GM12878 (cell line): ENCODE results near the gene SLC29A2. TPM values are rescaled to one million over a fixed set of nuclear protein-coding genes. Genes with fewer than 3 reads are reported as not detected.

Experiments
- CBFB ChIP-seq: IDR thresholded peaks from 2 replicates; pipeline ENCODE4 v1.6.1; 2016; ENCODE audit warnings: antibody characterized with exemption, low read depth
- CHD1 ChIP-seq: IDR thresholded peaks from 2 replicates; pipeline ENCODE4 v1.6.1; 2012; ENCODE audit warnings: low read depth, low read length, improper control_type of control experiment
- CHD4 ChIP-seq: fragments of 200-600 bp; sonication (generic); IDR thresholded peaks from 2 replicates; pipeline ENCODE4 v1.6.1; 2016; ENCODE audit warnings: mild to moderate bottlenecking
- DPF2 ChIP-seq: fragments of 450-650 bp; IDR thresholded peaks from 2 replicates; pipeline ENCODE4 v1.6.1; 2017; ENCODE audit warnings: mild to moderate bottlenecking
- E4F1 ChIP-seq: fragments of 450-650 bp; IDR thresholded peaks from 2 replicates; pipeline ENCODE4 v1.6.1; 2018; ENCODE audit warnings: borderline replicate concordance, mild to moderate bottlenecking; ENCODE audit not compliant: partially characterized antibody
- EZH2 ChIP-seq: IDR thresholded peaks from 2 replicates; pipeline ENCODE4 v1.6.1; 2012; ENCODE audit warnings: low read depth, mild to moderate bottlenecking, control low read depth, inconsistent platforms, low read length, borderline replicate concordance; ENCODE audit not compliant: control insufficient read depth
- FOS ChIP-seq: IDR thresholded peaks from 3 replicates; pipeline ENCODE4 v1.6.1; 2011; ENCODE audit warnings: borderline replicate concordance; ENCODE audit not compliant: insufficient read length; ENCODE audit errors: extremely low read depth
- HSF1 ChIP-seq: fragments of 150-350 bp; IDR thresholded peaks from 2 replicates; pipeline ENCODE4 v1.6.1; 2014; ENCODE audit warnings: mild to moderate bottlenecking, low read depth, low read length
- KDM1A ChIP-seq: fragments of 200-600 bp; sonication (generic); IDR thresholded peaks from 2 replicates; pipeline ENCODE4 v1.6.1; 2016; ENCODE audit warnings: borderline replicate concordance
- NFYB ChIP-seq: IDR thresholded peaks from 2 replicates; pipeline ENCODE4 v1.6.1; 2011; ENCODE audit warnings: low read depth, mild to moderate bottlenecking, low read length, improper control_type of control experiment, moderate library complexity; ENCODE audit not compliant: insufficient read depth
- SMAD1 ChIP-seq: fragments of 450-650 bp; IDR thresholded peaks from 2 replicates; pipeline ENCODE4 v1.6.1; 2018; ENCODE audit warnings: mild to moderate bottlenecking, low read depth; ENCODE audit not compliant: partially characterized antibody
- SMC3 ChIP-seq: IDR thresholded peaks from 2 replicates; pipeline ENCODE4 v1.6.1; 2011; ENCODE audit warnings: low read length, improper control_type of control experiment, borderline replicate concordance
- ZBTB11 ChIP-seq: fragments of 450-650 bp; formaldehyde crosslinking; IDR thresholded peaks from 2 replicates; pipeline ENCODE4 v1.5.0; 2022; ENCODE audit warnings: mild to moderate bottlenecking, missing genetic modification characterization
- ZBTB33 ChIP-seq: fragments of 450-650 bp; IDR thresholded peaks from 2 replicates; pipeline ENCODE4 v1.6.1; 2017; ENCODE audit warnings: mild to moderate bottlenecking
- ZNF592 ChIP-seq: fragments of 450-650 bp; IDR thresholded peaks from 2 replicates; pipeline ENCODE4 v1.6.1; 2017; ENCODE audit warnings: mild to moderate bottlenecking, moderate library complexity
- polyA plus RNA-seq, 11 experiments: library from polyadenylated mRNA; depleted of rRNA in 4 of 11; unstranded in 6 of 11; stranded (reverse) in 5 of 11; fragments of >200 nt; fragmentation: Nextera tagmentation in 4 of 11; fragmentation: Illumina TruSeq in 1 of 11; extraction: Ambion mirVana in 4 of 11; extraction: Trizol in 1 of 11; gene quantifications; 1 replicate in 1 of 11; 2 replicates in 10 of 11; pipeline versions ENCODE4 v1.2.1 to v1.2.3, GENCODE V29; 2011 to 2016; ENCODE audit warnings: inconsistent platforms in 2 of 11, missing spikeins in 2 of 11, low read depth in 1 of 11
- total RNA-seq, 4 experiments: library from RNA; depleted of rRNA in 3 of 4; stranded (reverse); fragments of >200 nt in 3 of 4; fragmentation: Illumina TruSeq in 1 of 4; extraction: Trizol in 1 of 4; gene quantifications; 2 replicates each; pipeline versions ENCODE4 v1.2.1 to v1.2.3, GENCODE V29; 2013 to 2021

The SLC29A2 gene
- total and polyA plus RNA-seq, 10 of the 15 experiments (the other 5 are each of a cell fraction or from before 2014, with no cell fraction given) = 0.27 to 7.5 (median 2.2) TPM

- no peak for TF ChIP-seq ZNF592
- no peak for TF ChIP-seq KDM1A
- TF ChIP-seq HSF1 = no peak
- TF ChIP-seq EZH2 = no peak
- no peak for TF ChIP-seq FOS
- peak; percentile 60 for TF ChIP-seq CBFB
- peak; percentile 81 for TF ChIP-seq E4F1
- TF ChIP-seq SMAD1 = no peak
- no peak for TF ChIP-seq SMC3
- TF ChIP-seq ZBTB11 (CRISPR knock-in tag) = no peak
- TF ChIP-seq CHD4 = no peak
- TF ChIP-seq CHD1 = no peak
- no peak for TF ChIP-seq ZBTB33
- TF ChIP-seq DPF2 = no peak
- peak; percentile 80 for TF ChIP-seq NFYB
These were observed 26.8 kb downstream of the SLC29A2 start, which contains the start of gene BRMS1 (continued) for GRCh38 chr11:66344550-66345315.
